ENCODE measurements around the gene OPCML. TPM values are rescaled to one million over a fixed set of nuclear protein-coding genes. Genes with fewer than 3 reads are reported as not detected.

Gene OPCML
- total and polyA plus RNA-seq, 2 experiments from 2014 or later, result 1.2 to 4.4 TPM

- H3K79me2 ChIP-seq (replicated peaks; ENCODE audit: insufficient read depth), result peaks cover 9% of the 10 kb centered on the region
- no peaks in the 10 kb centered on the region for H3K27me3 ChIP-seq (ENCODE audit: insufficient read depth)
- H3K9me2 ChIP-seq (ENCODE audit: insufficient read depth), result no peaks in the 10 kb centered on the region
- peaks cover 5% of the 10 kb centered on the region for H4K20me1 ChIP-seq (replicated peaks; ENCODE audit: insufficient read depth)
- TF ChIP-seq ETS1 (IDR thresholded peaks at IDR 0.05) (no peak), ZNF331 (CRISPR knock-in tag; IDR thresholded peaks at IDR 0.05; ENCODE audit: low read depth) (no peak), JUNB (IDR thresholded peaks at IDR 0.05; ENCODE audit: unreplicated experiment) (no peak), CREB1 (CRISPR knock-in tag; IDR thresholded peaks at IDR 0.05; ENCODE audit: low read depth) (no peak), ZNF114 (CRISPR knock-in tag; IDR thresholded peaks at IDR 0.05) (no peak), NANOG (IDR thresholded peaks at IDR 0.05; ENCODE audit: borderline replicate concordance) (no peak), CTCF (conservative IDR thresholded peaks at IDR 0.05; ENCODE audit: low read depth in 2 of 2) (no peak), EZH2 (IDR thresholded peaks at IDR 0.05; ENCODE audit: low read depth, unreplicated experiment) (no peak), POLR2AphosphoS5 (IDR thresholded peaks at IDR 0.05; ENCODE audit: low read depth) (no peak), ZNF462 (CRISPR knock-in tag; IDR thresholded peaks at IDR 0.05) (no peak), REST (IDR thresholded peaks at IDR 0.05; ENCODE audit: unreplicated experiment) (no peak), EZH2phosphoT487 (IDR thresholded peaks at IDR 0.05; ENCODE audit: unreplicated experiment) (no peak), STAT1 (IDR thresholded peaks at IDR 0.05; ENCODE audit: unreplicated experiment) (no peak)
- Mint-ChIP-seq H3K27ac (no peak overlapping the region), H3K4me1 (peaks cover 5% of the 10 kb centered on the region), H3K36me3 (ENCODE audit: low read depth) (peaks cover 6% of the 10 kb centered on the region; the same call in 2 of the 3 replicates), H3K9me3 (peaks cover 2% of the 10 kb centered on the region), H3K4me3 (no peak overlapping the region), H3K27me3 (ENCODE audit: insufficient read depth, low read depth, poor library complexity) (peaks cover 8% of the 10 kb centered on the region)
- DNase-seq (ENCODE audit: low spot score), result no peak
- H3K4me2 ChIP-seq, result no peak overlapping the region
- no peak overlapping the region for H3K4me3 ChIP-seq
- no peak for ATAC-seq
- H3F3A ChIP-seq (replicated peaks; ENCODE audit: low read depth), result no peaks in the 10 kb centered on the region
- no peak overlapping the region for H2AFZ ChIP-seq
- peaks cover 5% of the 10 kb centered on the region; the same call in 1 of the 2 replicates for H3K4me1 ChIP-seq (ENCODE audit: insufficient read depth)
- H3K36me3 ChIP-seq (ENCODE audit: insufficient read depth), result no peaks in the 10 kb centered on the region
- H3K27ac ChIP-seq (ENCODE audit: low read depth), result no peak overlapping the region
Measured at GRCh38 chr11:133497477-133498140, 34.7 kb downstream of the OPCML start.

Measured in GM23338 (cell line).